Brain microvascular endothelial cell (primary cell): ENCODE data around the gene UBL4A.

Experiments used
- DNase-seq: peaks from one replicate; pipeline ENCODE4 v3.0.0-alpha.2; 2020
- H3K27ac ChIP-seq: fragments of 250-450 bp; sonication (Bioruptor Pico); 2 replicates; pipeline ENCODE4 v1.5.1; 2020; ENCODE audit warnings: mild to moderate bottlenecking, moderate library complexity
- H3K27me3 ChIP-seq: fragments of 250-450 bp; sonication (Bioruptor Pico); replicated peaks from 2 replicates; pipeline ENCODE4 v1.5.1; 2020; ENCODE audit warnings: mild to moderate bottlenecking
- H3K36me3 ChIP-seq: fragments of 250-450 bp; sonication (Bioruptor Pico); replicated peaks from 2 replicates; pipeline ENCODE4 v1.5.1; 2020; ENCODE audit warnings: mild to moderate bottlenecking
- H3K4me3 ChIP-seq: 2 replicates; pipeline ENCODE4 v1.5.1; 2011; ENCODE audit warnings: low read depth, mild to moderate bottlenecking, control low read depth, low read length, moderate library complexity
- CTCF ChIP-seq: IDR thresholded peaks from 2 replicates; pipeline ENCODE4 v1.5.1; 2011; ENCODE audit warnings: low read depth, mild to moderate bottlenecking, moderate library complexity, low read length, control low read depth, inconsistent platforms; ENCODE audit errors: missing control alignments
- in situ Hi-C: cut with HindIII; loops from 2 replicates; pipeline ENCODE4 v1.10.0; 2017; ENCODE audit warnings: low sequenced_read_pairs, low pct_ligation_motif_present

Gene UBL4A

GRCh38 chrX:154466907-154467306 lies 19.5 kb downstream of the UBL4A start:
- no peak overlapping the region for H3K4me3 ChIP-seq
- DNase-seq = no peak
- no peak overlapping the region for H3K27ac ChIP-seq
- H3K27me3 ChIP-seq = no peaks in the 10 kb centered on the region
- peaks cover 20% of the 10 kb centered on the region for H3K36me3 ChIP-seq
- in situ Hi-C loops = no loop called here
- no peak for TF ChIP-seq CTCF

- DNase-seq = no peak
- peaks cover 27% of the 10 kb centered on the region for H3K36me3 ChIP-seq
- no peak for TF ChIP-seq CTCF
- no peaks in the 10 kb centered on the region for H3K27me3 ChIP-seq
- H3K27ac ChIP-seq = no peak overlapping the region
- in situ Hi-C loops = no loop called here
- H3K4me3 ChIP-seq = no peak overlapping the region
Measured at GRCh38 chrX:154466036-154466435, 20.4 kb downstream of the UBL4A start.

GRCh38 chrX:154465601-154466000 lies 20.8 kb downstream of the UBL4A start:
- in situ Hi-C loops = no loop called here
- Histone ChIP-seq H3K4me3 (no peak overlapping the region), H3K36me3 (peaks cover 29% of the 10 kb centered on the region), H3K27ac (no peak overlapping the region), H3K27me3 (no peaks in the 10 kb centered on the region)
- no peak for TF ChIP-seq CTCF
- no peak for DNase-seq

GRCh38 chrX:154464806-154465365 lies 21.5 kb downstream of the UBL4A start:
- TF ChIP-seq CTCF = no peak
- peaks cover 30% of the 10 kb centered on the region for H3K36me3 ChIP-seq
- H3K27ac ChIP-seq = no peak overlapping the region
- no peaks in the 10 kb centered on the region for H3K27me3 ChIP-seq
- H3K4me3 ChIP-seq = no peak overlapping the region
- in situ Hi-C loops = no loop called here
- no peak for DNase-seq

- peaks cover 25% of the 10 kb centered on the region for H3K36me3 ChIP-seq
- no peak for DNase-seq
- in situ Hi-C loops = no loop called here
Measured at GRCh38 chrX:154463611-154464220, 22.7 kb downstream of the UBL4A start.

More at GRCh38 chrX:154463611-154464220, 22.7 kb downstream of the UBL4A start:
- H3K27ac ChIP-seq = no peak overlapping the region
- no peaks in the 10 kb centered on the region for H3K27me3 ChIP-seq
- TF ChIP-seq CTCF = no peak
- no peak overlapping the region for H3K4me3 ChIP-seq
